H1 (cell line): ENCODE data around the gene ATG4D. TPM values are rescaled to one million over a fixed set of nuclear protein-coding genes. Genes with fewer than 3 reads are reported as not detected.

ENCODE experiments used
- ASH2L ChIP-seq: fragments of 200-600, 300-600 bp; sonication (generic); IDR thresholded peaks from one replicate; pipeline ENCODE4 v1.7.1; 2017; ENCODE audit warnings: low read length
- BRCA1 ChIP-seq: IDR thresholded peaks from 2 replicates; pipeline ENCODE4 v1.6.1; 2012; ENCODE audit warnings: low read depth, low read length, improper control_type of control experiment
- CBX5 ChIP-seq: fragments of 300-800, 300-1000 bp; sonication (generic); IDR thresholded peaks from 2 replicates; pipeline ENCODE4 v1.7.1; 2016; ENCODE audit warnings: antibody characterized with exemption, low read length, low read depth
- KDM5A ChIP-seq: fragments of 200-600 bp; IDR thresholded peaks from 2 replicates; pipeline ENCODE4 v1.7.1; 2012; ENCODE audit warnings: mild to moderate bottlenecking, low read length, inconsistent platforms, mixed read lengths
- SP1 ChIP-seq: IDR thresholded peaks from 2 replicates; pipeline ENCODE4 v1.6.1; 2011; ENCODE audit warnings: low read depth, low read length
- TBP ChIP-seq: IDR thresholded peaks from 2 replicates; pipeline ENCODE4 v1.6.1; 2011; ENCODE audit warnings: low read depth, low read length, improper control_type of control experiment
- polyA plus RNA-seq, 7 experiments: library from polyadenylated mRNA; depleted of rRNA in 3 of 7; stranded (reverse) in 5 of 7; unstranded in 2 of 7; fragments of >200 nt in 5 of 7; fragments of 200-250 nt in 2 of 7; gene quantifications; 1 replicate in 5 of 7; 2 replicates in 1 of 7; 4 replicates in 1 of 7; pipeline versions ENCODE4 v1.2.1 to v1.2.3, GENCODE V29; 2011 to 2013; ENCODE audit warnings: missing spikeins in 2 of 7, mixed read lengths in 2 of 7
- total RNA-seq: library from RNA; stranded (reverse); fragmentation: NEBNext Ultra II Directional; extraction: Animal tissue kit (Norgen Biotek cat#: 25700); gene quantifications from 2 replicates; pipeline ENCODE4 v1.2.1, GENCODE V29; 2021

The ATG4D gene
- total and polyA plus RNA-seq, 2 of the 8 experiments (the other 6 are each of a cell fraction or from before 2014, with no cell fraction given): 39.6 to 43.7 TPM

DNA sequence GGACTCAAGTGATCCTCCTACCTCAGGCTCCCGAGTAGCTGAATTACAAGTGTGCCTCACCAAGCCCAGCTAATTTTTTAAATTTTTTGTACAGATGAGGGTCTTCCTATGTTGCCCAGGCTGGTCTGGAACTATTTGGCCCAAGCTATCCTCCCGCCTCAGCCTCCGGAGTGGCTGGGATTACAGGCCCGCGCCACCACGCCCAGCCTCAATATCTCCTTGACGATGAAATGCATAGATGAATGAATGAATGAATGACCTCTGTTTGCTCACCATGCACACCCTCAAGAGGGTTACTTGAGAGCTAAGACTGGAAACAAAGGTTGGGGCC lies 58.3 kb downstream of the ATG4D start (continued):
- TF ChIP-seq TBP: no peak
- no peak for TF ChIP-seq KDM5A
- no peak for TF ChIP-seq SP1
- no peak for TF ChIP-seq BRCA1
- TF ChIP-seq CBX5: no peak
- TF ChIP-seq ASH2L: no peak
